ENCODE measurements around the gene LRRC18.
A peak's percentile ranks its signal among the peaks of the same experiment; 100 is the strongest.

Gene LRRC18

DNA sequence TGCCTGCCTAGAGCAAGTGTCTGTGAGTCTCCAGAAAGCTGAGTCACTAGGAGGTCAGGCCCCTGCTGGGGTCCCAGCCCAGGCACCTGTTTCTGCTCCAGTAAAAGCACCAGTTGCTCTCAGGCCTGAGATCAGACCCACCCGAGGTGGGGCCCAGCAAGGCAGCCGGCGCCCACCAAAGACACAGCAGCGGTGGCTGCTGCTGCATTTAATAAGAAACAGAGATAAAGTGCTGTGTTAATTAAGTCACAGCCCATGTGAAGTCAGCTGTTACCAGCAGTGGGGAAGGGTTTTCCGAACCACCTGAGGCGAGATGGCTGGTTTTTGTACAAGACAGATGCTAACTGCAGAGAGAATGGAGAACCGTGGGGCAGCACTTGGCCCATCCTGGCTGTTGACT lies 12.1 kb upstream of the LRRC18 start (continued):
- peak; percentile 50 for TF ChIP-seq ZIC2 (tag by site-specific recombination; IDR thresholded peaks at IDR 0.05)
- peak; percentile 53; the same call in 1 of the 2 replicates for TF ChIP-seq KLF1 (tag by site-specific recombination; IDR thresholded peaks at IDR 0.05)

DNA sequence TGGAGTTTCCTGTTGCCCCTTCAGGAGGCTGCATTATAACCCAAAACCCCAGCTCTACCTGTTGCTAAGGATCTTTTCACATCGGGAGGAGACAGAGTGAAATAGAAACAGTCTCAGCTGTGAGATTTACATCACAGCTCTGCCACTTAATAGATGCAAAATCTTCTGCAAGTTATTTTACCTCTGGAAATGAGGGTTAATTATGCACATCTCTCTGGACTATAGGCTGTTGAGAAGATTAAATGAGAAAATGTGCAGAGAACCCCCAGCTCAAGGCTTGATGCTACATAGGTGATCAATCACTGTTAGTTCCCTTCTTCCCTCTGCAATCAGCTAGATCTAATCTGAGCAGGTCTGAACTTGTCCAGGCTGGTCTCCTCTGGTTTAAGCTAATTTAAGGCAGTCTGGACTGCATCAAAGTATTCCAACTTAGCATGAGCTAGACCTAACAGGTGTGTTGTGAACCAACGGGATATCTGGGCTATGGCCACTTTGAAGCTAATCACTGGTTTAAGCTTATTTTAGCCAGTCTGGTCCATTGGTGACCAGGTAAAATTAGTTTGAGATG lies 8.9 kb upstream of the LRRC18 start:
- Histone ChIP-seq H3K4me1 (ENCODE audit: control insufficient read depth, insufficient read depth, low read length) (no peaks in the 10 kb centered on the region), H3K4me3 (ENCODE audit: low read depth, low read length) (no peak overlapping the region), H3K36me3 (ENCODE audit: control insufficient read depth in 2 of 2, insufficient read depth in 1 of 2, low read length in 2 of 2) (no peaks in the 10 kb centered on the region), H3K9me3 (ENCODE audit: control insufficient read depth, insufficient read depth, low read depth, low read length) (no peaks in the 10 kb centered on the region), H3K27ac (ENCODE audit: extremely low read depth, low read depth, low read length) (no peak overlapping the region)
- 0 out of 2 replicates have a peak, but pooled peaks have one; percentile 25 for TF ChIP-seq SCRT2 (tag by site-specific recombination; IDR thresholded peaks at IDR 0.05)
- no peak for TF ChIP-seq ZNF223 (tag by site-specific recombination; IDR thresholded peaks at IDR 0.05)
- CTCF ChIA-PET = interaction anchor here (0.7 to 0.8 kb wide), 2 partner anchors 10 to 292 kb away, joined by 3 to 5 read pairs; no protein-coding TSS in a partner anchor
- POLR2A ChIA-PET = no interaction called here

GRCh38 chr10:48947690-48948469 lies 8.2 kb upstream of the LRRC18 start:
- no peaks in the 10 kb centered on the region for H3K36me3 ChIP-seq (ENCODE audit: control insufficient read depth in 2 of 2, insufficient read depth in 1 of 2, low read length in 2 of 2)
- no peak overlapping the region for H3K27ac ChIP-seq (ENCODE audit: extremely low read depth, low read depth, low read length)
- CTCF ChIA-PET = interaction anchor here (0.7 kb wide), 1 partner anchor 11 kb away, joined by 3 read pairs; no protein-coding TSS in a partner anchor
- POLR2A ChIA-PET = no interaction called here
- H3K9me3 ChIP-seq (ENCODE audit: control insufficient read depth, insufficient read depth, low read depth, low read length) = no peaks in the 10 kb centered on the region
- H3K4me1 ChIP-seq (ENCODE audit: control insufficient read depth, insufficient read depth, low read length) = no peaks in the 10 kb centered on the region
- TF ChIP-seq ZBTB20 (tag by site-specific recombination; IDR thresholded peaks at IDR 0.05) = no peak
- no peak for TF ChIP-seq ZNF138 (tag by site-specific recombination; IDR thresholded peaks at IDR 0.05; ENCODE audit: borderline replicate concordance)
- TF ChIP-seq ZNF514 (tag by site-specific recombination; IDR thresholded peaks at IDR 0.05) = no peak
- no peak for TF ChIP-seq ZNF248 (tag by site-specific recombination; IDR thresholded peaks at IDR 0.05)
- no peak for TF ChIP-seq ZIC2 (tag by site-specific recombination; IDR thresholded peaks at IDR 0.05)
- TF ChIP-seq ZNF561 (tag by site-specific recombination; IDR thresholded peaks at IDR 0.05; ENCODE audit: borderline replicate concordance) = no peak
- TF ChIP-seq, protein P1, sequence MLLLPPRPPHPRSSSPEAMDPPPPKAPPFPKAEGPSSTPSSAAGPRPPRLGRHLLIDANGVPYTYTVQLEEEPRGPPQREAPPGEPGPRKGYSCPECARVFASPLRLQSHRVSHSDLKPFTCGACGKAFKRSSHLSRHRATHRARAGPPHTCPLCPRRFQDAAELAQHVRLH (tag by site-specific recombination; IDR thresholded peaks at IDR 0.05) = no peak
- TF ChIP-seq ZNF76 (tag by site-specific recombination; IDR thresholded peaks at IDR 0.05; ENCODE audit: borderline replicate concordance, low read depth) = no peak
- TF ChIP-seq ZNF843 (tag by site-specific recombination; IDR thresholded peaks at IDR 0.05) = no peak
- TF ChIP-seq ZNF37A (tag by site-specific recombination; IDR thresholded peaks at IDR 0.05) = no peak
- no peak for TF ChIP-seq ZNF645 (tag by site-specific recombination; IDR thresholded peaks at IDR 0.05)
- no peak for TF ChIP-seq ZNF239 (tag by site-specific recombination; IDR thresholded peaks at IDR 0.05)
- TF ChIP-seq, protein P2, sequence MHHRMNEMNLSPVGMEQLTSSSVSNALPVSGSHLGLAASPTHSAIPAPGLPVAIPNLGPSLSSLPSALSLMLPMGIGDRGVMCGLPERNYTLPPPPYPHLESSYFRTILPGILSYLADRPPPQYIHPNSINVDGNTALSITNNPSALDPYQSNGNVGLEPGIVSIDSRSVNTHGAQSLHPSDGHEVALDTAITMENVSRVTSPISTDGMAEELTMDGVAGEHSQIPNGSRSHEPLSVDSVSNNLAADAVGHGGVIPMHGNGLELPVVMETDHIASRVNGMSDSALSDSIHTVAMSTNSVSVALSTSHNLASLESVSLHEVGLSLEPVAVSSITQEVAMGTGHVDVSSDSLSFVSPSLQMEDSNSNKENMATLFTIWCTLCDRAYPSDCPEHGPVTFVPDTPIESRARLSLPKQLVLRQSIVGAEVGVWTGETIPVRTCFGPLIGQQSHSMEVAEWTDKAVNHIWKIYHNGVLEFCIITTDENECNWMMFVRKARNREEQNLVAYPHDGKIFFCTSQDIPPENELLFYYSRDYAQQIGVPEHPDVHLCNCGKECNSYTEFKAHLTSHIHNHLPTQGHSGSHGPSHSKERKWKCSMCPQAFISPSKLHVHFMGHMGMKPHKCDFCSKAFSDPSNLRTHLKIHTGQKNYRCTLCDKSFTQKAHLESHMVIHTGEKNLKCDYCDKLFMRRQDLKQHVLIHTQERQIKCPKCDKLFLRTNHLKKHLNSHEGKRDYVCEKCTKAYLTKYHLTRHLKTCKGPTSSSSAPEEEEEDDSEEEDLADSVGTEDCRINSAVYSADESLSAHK (tag by site-specific recombination; IDR thresholded peaks at IDR 0.05) = no peak
- no peak for TF ChIP-seq ZNF629 (tag by site-specific recombination; IDR thresholded peaks at IDR 0.05)
- H3K4me3 ChIP-seq (ENCODE audit: low read depth, low read length) = no peak overlapping the region

Data from HEK293 (cell line).